GM12891 (cell line): ENCODE measurements around the gene DAB1.

Source experiments
- PAX5 ChIP-seq: IDR thresholded peaks from 2 replicates; pipeline ENCODE4 v1.6.1; 2011; ENCODE audit warnings: low read length, moderate library complexity, mild to moderate bottlenecking; ENCODE audit not compliant: insufficient read depth, severe bottlenecking
- POLR2A ChIP-seq: IDR thresholded peaks from 2 replicates; pipeline ENCODE4 v1.6.1; 2011; ENCODE audit warnings: low read depth, low read length, control low read depth
- POLR2AphosphoS5 ChIP-seq: IDR thresholded peaks from 2 replicates; pipeline ENCODE4 v1.6.1; 2011; ENCODE audit warnings: low read depth, low read length, control low read depth
- SPI1 ChIP-seq: IDR thresholded peaks from 2 replicates; pipeline ENCODE4 v1.6.1; 2011; ENCODE audit warnings: low read depth, low read length, control low read depth
- TAF1 ChIP-seq: IDR thresholded peaks from 2 replicates; pipeline ENCODE4 v1.6.1; 2011; ENCODE audit warnings: low read depth, low read length, control low read depth

GRCh38 chr1:56975446-56975845 lies 448.4 kb downstream of the DAB1 start:
- TF ChIP-seq POLR2AphosphoS5 (no peak), SPI1 (no peak), POLR2A (no peak), PAX5 (no peak), TAF1 (no peak)
